PC-9 (cell line): Measurements from ENCODE around the gene WNT10A. TPM values are rescaled to one million over a fixed set of nuclear protein-coding genes. Genes with fewer than 3 reads are reported as not detected.
"Not testable (repeated sequence)": the region's sequence is repeated elsewhere in the genome, so short reads cannot be mapped to it uniquely, and the experiment has no call there.

Experiments
- BruUV-seq: library from RNA; stranded (reverse); fragments of 400-500 nt; replicated peaks from 2 replicates; lab custom pipeline; 2021; lab: Mats Ljungman, UMichigan
- CTCF ChIA-PET: fragments of 300-600 bp; sonication (Branson Sonifier 250); formaldehyde crosslinking; loops from one replicate; lab custom pipeline; 2022; ENCODE audit warnings: antibody characterized with exemption; lab: Charles Lee
- POLR2A ChIA-PET: fragments of 300-600 bp; sonication (Branson Sonifier 250); formaldehyde crosslinking; loops from one replicate; lab custom pipeline; 2022; ENCODE audit warnings: antibody characterized with exemption; ENCODE audit not compliant: unreplicated experiment; lab: Charles Lee
- DNase-seq, 2 experiments: peaks; one replicate each; pipeline versions ENCODE4 v3.0.0 to v3.0.0-alpha.2; 2015 to 2022; ENCODE audit warnings: mixed read lengths in 1 of 2
- H2AFZ ChIP-seq: fragments of 200-600 bp; sonication (generic); 2 replicates; pipeline ENCODE4 v1.8.1; 2017; ENCODE audit warnings: antibody characterized with exemption
- H3F3A ChIP-seq: fragments of 200-600 bp; sonication (generic); 2 replicates; pipeline ENCODE4 v1.8.1; 2017; ENCODE audit warnings: antibody characterized with exemption, mild to moderate bottlenecking, low read depth; ENCODE audit not compliant: insufficient read depth
- H3K27ac ChIP-seq: fragments of 200-600 bp; sonication (generic); 2 replicates; pipeline ENCODE4 v1.6.1; 2016; ENCODE audit warnings: mixed run types
- H3K27me3 ChIP-seq: fragments of 200-600 bp; sonication (generic); 2 replicates; pipeline ENCODE4 v1.6.1; 2016; ENCODE audit warnings: low read depth, mixed run types; ENCODE audit not compliant: insufficient read depth
- H3K36me3 ChIP-seq: fragments of 200-600 bp; sonication (generic); 2 replicates; pipeline ENCODE4 v1.6.1; 2016; ENCODE audit warnings: low read depth, mixed run types
- H3K4me1 ChIP-seq: fragments of 200-600 bp; sonication (generic); replicated peaks from 2 replicates; pipeline ENCODE4 v1.6.1; 2016; ENCODE audit warnings: mixed run types; ENCODE audit not compliant: insufficient read depth
- H3K4me2 ChIP-seq: fragments of 200-600 bp; sonication (generic); 2 replicates; pipeline ENCODE4 v1.6.1; 2017; ENCODE audit warnings: mixed run types
- H3K4me3 ChIP-seq: fragments of 200-600 bp; sonication (generic); 2 replicates; pipeline ENCODE4 v1.6.1; 2016; ENCODE audit warnings: mixed run types
- H3K79me2 ChIP-seq: fragments of 200-600 bp; sonication (generic); 2 replicates; pipeline ENCODE4 v1.6.1; 2017; ENCODE audit warnings: low read depth, mixed run types
- H3K9me2 ChIP-seq: fragments of 200-600 bp; sonication (generic); 2 replicates; pipeline ENCODE4 v1.8.1; 2017; ENCODE audit warnings: mild to moderate bottlenecking; ENCODE audit not compliant: insufficient read depth
- H3K9me3 ChIP-seq: fragments of 200-600 bp; sonication (generic); 2 replicates; pipeline ENCODE4 v1.8.1; 2016; ENCODE audit warnings: low read depth; ENCODE audit not compliant: insufficient read depth
- H4K20me1 ChIP-seq: fragments of 200-600 bp; sonication (generic); 2 replicates; pipeline ENCODE4 v1.8.1; 2017; ENCODE audit not compliant: insufficient read depth
- CTCF ChIP-seq: fragments of 200-600 bp; sonication (generic); conservative IDR thresholded peaks from 2 replicates; pipeline ENCODE4 v1.6.1; 2017; ENCODE audit warnings: mixed run types, antibody characterized with exemption, mild to moderate bottlenecking, moderate library complexity
- EZH2 ChIP-seq: fragments of 200-600 bp; sonication (generic); IDR thresholded peaks from 2 replicates; pipeline ENCODE4 v1.8.0; 2017; ENCODE audit warnings: antibody characterized with exemption, low read depth
- intact Hi-C: fragments of 100-400 bp; cut with micrococcal nuclease; formaldehyde crosslinking; loops from one replicate; pipeline ENCODE4 v1.10.0; 2022; ENCODE audit not compliant: unreplicated experiment
- total RNA-seq: library from RNA; stranded (reverse); gene quantifications from 2 replicates; pipeline ENCODE4 v1.2.3, GENCODE V29; 2021

WNT10A gene
- total RNA-seq, 1 experiment from 2014 or later, result 1.2 TPM

GRCh38 chr2:218925434-218925833 lies 44.8 kb downstream of the WNT10A start:
- Histone ChIP-seq H4K20me1 (no peaks in the 10 kb centered on the region), H3K27me3 (no peaks in the 10 kb centered on the region; the same call in 1 of the 2 replicates), H3K79me2 (no peaks in the 10 kb centered on the region), H3K9me2 (no peaks in the 10 kb centered on the region), H3K4me3 (no peak overlapping the region), H3K4me2 (no peak overlapping the region), H3K36me3 (no peaks in the 10 kb centered on the region), H3K9me3 (peaks cover 11% of the 10 kb centered on the region; the same call in 1 of the 2 replicates), H3K27ac (no peak overlapping the region), H3K4me1 (no peaks in the 10 kb centered on the region), H3F3A (no peaks in the 10 kb centered on the region), H2AFZ (no peak overlapping the region)
- no peak for DNase-seq
- no TSS peak for BruUV-seq
- ChIA-PET CTCF (interaction anchor here (0.6 kb wide), 2 partner anchors 246 to 1093 kb away, joined by 3 to 4 read pairs; no protein-coding TSS in a partner anchor), POLR2A (no interaction called here)
- TF ChIP-seq CTCF (no peak), EZH2 (no peak)
- intact Hi-C loops, result no loop called here

GRCh38 chr2:218927422-218927821 lies 46.8 kb downstream of the WNT10A start:
- no peak for DNase-seq
- BruUV-seq, result no TSS peak
- no peaks in the 10 kb centered on the region for H3K36me3 ChIP-seq
- no peak overlapping the region for H2AFZ ChIP-seq
- H3K9me3 ChIP-seq, result peaks cover 11% of the 10 kb centered on the region; the same call in 1 of the 2 replicates
- H3K4me1 ChIP-seq, result no peaks in the 10 kb centered on the region
- H4K20me1 ChIP-seq, result no peaks in the 10 kb centered on the region
- POLR2A ChIA-PET, result no interaction called here
- no peaks in the 10 kb centered on the region for H3K79me2 ChIP-seq
- no peak overlapping the region for H3K4me3 ChIP-seq
- H3K4me2 ChIP-seq, result no peak overlapping the region
- TF ChIP-seq CTCF (no peak), EZH2 (no peak)
- H3K27me3 ChIP-seq, result no peaks in the 10 kb centered on the region; the same call in 1 of the 2 replicates
- H3F3A ChIP-seq, result no peaks in the 10 kb centered on the region
- intact Hi-C loops, result no loop called here
- no peaks in the 10 kb centered on the region for H3K9me2 ChIP-seq
- no peak overlapping the region for H3K27ac ChIP-seq
- CTCF ChIA-PET, result no interaction called here

GRCh38 chr2:218927876-218928275 lies 47.2 kb downstream of the WNT10A start:
- no TSS peak for BruUV-seq
- TF ChIP-seq EZH2 (no peak), CTCF (no peak)
- no peaks in the 10 kb centered on the region for H3K36me3 ChIP-seq
- POLR2A ChIA-PET, result no interaction called here
- no peaks in the 10 kb centered on the region for H3K79me2 ChIP-seq
- no peak overlapping the region for H3K4me3 ChIP-seq
- no peaks in the 10 kb centered on the region for H3K9me2 ChIP-seq
- H3K27me3 ChIP-seq, result no peaks in the 10 kb centered on the region; the same call in 1 of the 2 replicates
- H3K27ac ChIP-seq, result no peak overlapping the region
- H3K4me1 ChIP-seq, result no peaks in the 10 kb centered on the region
- H4K20me1 ChIP-seq, result no peaks in the 10 kb centered on the region
- no peak for DNase-seq
- intact Hi-C loops, result no loop called here
- no peak overlapping the region for H2AFZ ChIP-seq
- CTCF ChIA-PET, result no interaction called here
- no peak overlapping the region for H3K4me2 ChIP-seq
- H3F3A ChIP-seq, result no peaks in the 10 kb centered on the region
- H3K9me3 ChIP-seq, result peaks cover 9% of the 10 kb centered on the region; the same call in 1 of the 2 replicates

- H4K20me1 ChIP-seq, H3K4me2 ChIP-seq, H3K4me1 ChIP-seq, BruUV-seq, POLR2A ChIA-PET, H3K4me3 ChIP-seq, H3K9me3 ChIP-seq, CTCF ChIA-PET, H3K9me2 ChIP-seq, H3K36me3 ChIP-seq, H3F3A ChIP-seq, H2AFZ ChIP-seq, H3K79me2 ChIP-seq, intact Hi-C loops, DNase-seq, H3K27ac ChIP-seq: not testable (repeated sequence)
- peaks cover 16% of the 10 kb centered on the region; the same call in 1 of the 2 replicates for H3K27me3 ChIP-seq
Measured at GRCh38 chr2:218930488-218930887, 49.8 kb downstream of the WNT10A start.

GRCh38 chr2:218931751-218932150 lies 51.1 kb downstream of the WNT10A start:
- H3K27ac ChIP-seq, CTCF ChIA-PET, H3F3A ChIP-seq, H3K36me3 ChIP-seq, BruUV-seq, POLR2A ChIA-PET, H2AFZ ChIP-seq, H3K9me2 ChIP-seq, intact Hi-C loops, H3K4me3 ChIP-seq, H3K79me2 ChIP-seq, H4K20me1 ChIP-seq, H3K4me2 ChIP-seq, H3K4me1 ChIP-seq, DNase-seq, H3K9me3 ChIP-seq: not testable (repeated sequence)
- H3K27me3 ChIP-seq, result peaks cover 17% of the 10 kb centered on the region; the same call in 1 of the 2 replicates
